Smooth muscle cell (in vitro differentiated cells): ENCODE results near the gene GPAT3. TPM values are rescaled to one million over a fixed set of nuclear protein-coding genes. Genes with fewer than 3 reads are reported as not detected.

Experiments used
- DNase-seq: peaks from one replicate; lab custom pipeline; 2025; ENCODE audit not compliant: unreplicated experiment; lab: John Stamatoyannopoulos, UW
- H2AFZ ChIP-seq: fragments of 200-600 bp; sonication (generic); 2 replicates; pipeline ENCODE4 v1.6.0; 2016; ENCODE audit warnings: antibody characterized with exemption, low read depth, mild to moderate bottlenecking
- H3F3A ChIP-seq: fragments of 200-600 bp; sonication (generic); 2 replicates; pipeline ENCODE4 v1.6.0; 2017; ENCODE audit warnings: antibody characterized with exemption, low read depth
- H3K27ac ChIP-seq: fragments of 200-600 bp; sonication (generic); 2 replicates; pipeline ENCODE4 v1.5.1; 2016; ENCODE audit warnings: low read depth, mild to moderate bottlenecking
- H3K27me3 ChIP-seq: fragments of 200-600 bp; sonication (generic); 2 replicates; pipeline ENCODE4 v1.6.1; 2016; ENCODE audit warnings: low read depth, mild to moderate bottlenecking
- H3K36me3 ChIP-seq: fragments of 200-600 bp; sonication (generic); 2 replicates; pipeline ENCODE4 v1.5.1; 2016; ENCODE audit warnings: low read depth
- H3K4me1 ChIP-seq: fragments of 200-600 bp; sonication (generic); 2 replicates; pipeline ENCODE4 v1.5.1; 2016; ENCODE audit warnings: low read depth
- H3K4me2 ChIP-seq: fragments of 200-600 bp; sonication (generic); 2 replicates; pipeline ENCODE4 v1.6.0; 2016; ENCODE audit warnings: mild to moderate bottlenecking
- H3K4me3 ChIP-seq: fragments of 200-600 bp; sonication (generic); 2 replicates; pipeline ENCODE4 v1.5.1; 2016; ENCODE audit warnings: mild to moderate bottlenecking
- H3K79me2 ChIP-seq: fragments of 200-600 bp; sonication (generic); 2 replicates; pipeline ENCODE4 v1.6.0; 2016; ENCODE audit warnings: low read depth, mild to moderate bottlenecking
- H3K9ac ChIP-seq: fragments of 200-600 bp; sonication (generic); 2 replicates; pipeline ENCODE4 v1.6.0; 2016; ENCODE audit warnings: low read depth
- H3K9me3 ChIP-seq: fragments of 200-600 bp; sonication (generic); replicated peaks from 2 replicates; pipeline ENCODE4 v1.5.1; 2016; ENCODE audit warnings: low read depth
- H4K20me1 ChIP-seq: fragments of 200-600 bp; sonication (generic); 2 replicates; pipeline ENCODE4 v1.6.0; 2016; ENCODE audit warnings: low read depth
- CTCF ChIP-seq: fragments of 200-600 bp; sonication (generic); IDR thresholded peaks from 2 replicates; pipeline ENCODE4 v1.5.1; 2017; ENCODE audit warnings: borderline replicate concordance, mild to moderate bottlenecking, antibody characterized with exemption; ENCODE audit not compliant: insufficient read depth, poor library complexity, severe bottlenecking
- WGBS: methylation state at CpG from one replicate; pipeline ENCODE4 v1.1.7; 2016; ENCODE audit warnings: low lambda C conversion rate; 5-methylcytosine and 5-hydroxymethylcytosine counted together
- polyA plus RNA-seq: library from polyadenylated mRNA; unstranded; fragments of >200 nt; fragmentation: Nextera tagmentation; extraction: Ambion mirVana; gene quantifications from 2 replicates; pipeline ENCODE4 v1.2.1, GENCODE V29; 2016
- total RNA-seq: library from RNA; depleted of rRNA; stranded (reverse); fragments of >200 nt; gene quantifications from 2 replicates; pipeline ENCODE4 v1.2.3, GENCODE V29; 2014

GPAT3 gene
- total and polyA plus RNA-seq, 2 experiments from 2014 or later = 0.27 to 0.67 TPM

GRCh38 chr4:83636930-83637329 is 101.0 kb downstream of the GPAT3 start:
- Histone ChIP-seq H3K36me3 (no peaks in the 10 kb centered on the region), H3K4me3 (no peak overlapping the region), H3K4me2 (no peak overlapping the region), H3K27me3 (no peaks in the 10 kb centered on the region), H3K27ac (no peak overlapping the region), H3K79me2 (no peaks in the 10 kb centered on the region), H2AFZ (no peak overlapping the region), H3K9ac (no peak overlapping the region), H3K4me1 (no peaks in the 10 kb centered on the region), H4K20me1 (no peaks in the 10 kb centered on the region), H3F3A (no peaks in the 10 kb centered on the region), H3K9me3 (no peaks in the 10 kb centered on the region)
- no peak for TF ChIP-seq CTCF
- DNase-seq = no peak
- WGBS = 94% methylated on average over 8 of the region's 8 CpGs

- H3K9me3 ChIP-seq = no peaks in the 10 kb centered on the region
- no peak for DNase-seq
- no peak overlapping the region for H2AFZ ChIP-seq
- no peak overlapping the region for H3K4me3 ChIP-seq
- no peaks in the 10 kb centered on the region for H3K79me2 ChIP-seq
- no peaks in the 10 kb centered on the region for H3F3A ChIP-seq
- no peak overlapping the region for H3K27ac ChIP-seq
- no peak overlapping the region for H3K4me2 ChIP-seq
- no peaks in the 10 kb centered on the region for H4K20me1 ChIP-seq
- no peak overlapping the region for H3K9ac ChIP-seq
- H3K27me3 ChIP-seq = no peaks in the 10 kb centered on the region
- no peaks in the 10 kb centered on the region for H3K4me1 ChIP-seq
- 37% methylated on average over 5 of the region's 5 CpGs for WGBS
- TF ChIP-seq CTCF = peak; percentile 80
- H3K36me3 ChIP-seq = no peaks in the 10 kb centered on the region
Observed at GRCh38 chr4:83639849-83640493, 104.1 kb downstream of the GPAT3 start.

GRCh38 chr4:83643036-83643435 is 107.1 kb downstream of the GPAT3 start:
- H3K9me3 ChIP-seq = no peaks in the 10 kb centered on the region
- no peak for TF ChIP-seq CTCF
- H3F3A ChIP-seq = no peaks in the 10 kb centered on the region
- no peak for DNase-seq
- no peaks in the 10 kb centered on the region for H3K27me3 ChIP-seq
- no peaks in the 10 kb centered on the region for H4K20me1 ChIP-seq
- no peaks in the 10 kb centered on the region for H3K4me1 ChIP-seq
- H3K9ac ChIP-seq = no peak overlapping the region
- H2AFZ ChIP-seq = no peak overlapping the region
- H3K4me3 ChIP-seq = no peak overlapping the region
- no peak overlapping the region for H3K4me2 ChIP-seq
- no peaks in the 10 kb centered on the region for H3K79me2 ChIP-seq
- WGBS = 94% methylated on average over 4 of the region's 4 CpGs
- no peaks in the 10 kb centered on the region for H3K36me3 ChIP-seq
- H3K27ac ChIP-seq = no peak overlapping the region
